Smooth muscle cell (in vitro differentiated cells): ENCODE data around the gene PPL. TPM values are rescaled to one million over a fixed set of nuclear protein-coding genes. Genes with fewer than 3 reads are reported as not detected.
A peak's percentile ranks its signal among the peaks of the same experiment; 100 is the strongest.

Experiments
- DNase-seq: peaks from one replicate; lab custom pipeline; 2025; ENCODE audit not compliant: unreplicated experiment; lab: John Stamatoyannopoulos, UW
- H2AFZ ChIP-seq: fragments of 200-600 bp; sonication (generic); 2 replicates; pipeline ENCODE4 v1.6.0; 2016; ENCODE audit warnings: antibody characterized with exemption, low read depth, mild to moderate bottlenecking
- H3F3A ChIP-seq: fragments of 200-600 bp; sonication (generic); 2 replicates; pipeline ENCODE4 v1.6.0; 2017; ENCODE audit warnings: antibody characterized with exemption, low read depth
- H3K27ac ChIP-seq: fragments of 200-600 bp; sonication (generic); 2 replicates; pipeline ENCODE4 v1.5.1; 2016; ENCODE audit warnings: low read depth, mild to moderate bottlenecking
- H3K27me3 ChIP-seq: fragments of 200-600 bp; sonication (generic); 2 replicates; pipeline ENCODE4 v1.6.1; 2016; ENCODE audit warnings: low read depth, mild to moderate bottlenecking
- H3K36me3 ChIP-seq: fragments of 200-600 bp; sonication (generic); 2 replicates; pipeline ENCODE4 v1.5.1; 2016; ENCODE audit warnings: low read depth
- H3K4me1 ChIP-seq: fragments of 200-600 bp; sonication (generic); 2 replicates; pipeline ENCODE4 v1.5.1; 2016; ENCODE audit warnings: low read depth
- H3K4me2 ChIP-seq: fragments of 200-600 bp; sonication (generic); 2 replicates; pipeline ENCODE4 v1.6.0; 2016; ENCODE audit warnings: mild to moderate bottlenecking
- H3K4me3 ChIP-seq: fragments of 200-600 bp; sonication (generic); 2 replicates; pipeline ENCODE4 v1.5.1; 2016; ENCODE audit warnings: mild to moderate bottlenecking
- H3K79me2 ChIP-seq: fragments of 200-600 bp; sonication (generic); 2 replicates; pipeline ENCODE4 v1.6.0; 2016; ENCODE audit warnings: low read depth, mild to moderate bottlenecking
- H3K9ac ChIP-seq: fragments of 200-600 bp; sonication (generic); 2 replicates; pipeline ENCODE4 v1.6.0; 2016; ENCODE audit warnings: low read depth
- H3K9me3 ChIP-seq: fragments of 200-600 bp; sonication (generic); replicated peaks from 2 replicates; pipeline ENCODE4 v1.5.1; 2016; ENCODE audit warnings: low read depth
- H4K20me1 ChIP-seq: fragments of 200-600 bp; sonication (generic); 2 replicates; pipeline ENCODE4 v1.6.0; 2016; ENCODE audit warnings: low read depth
- CTCF ChIP-seq: fragments of 200-600 bp; sonication (generic); IDR thresholded peaks from 2 replicates; pipeline ENCODE4 v1.5.1; 2017; ENCODE audit warnings: borderline replicate concordance, mild to moderate bottlenecking, antibody characterized with exemption; ENCODE audit not compliant: insufficient read depth, poor library complexity, severe bottlenecking
- WGBS: methylation state at CpG from one replicate; pipeline ENCODE4 v1.1.7; 2016; ENCODE audit warnings: low lambda C conversion rate; 5-methylcytosine and 5-hydroxymethylcytosine counted together
- polyA plus RNA-seq: library from polyadenylated mRNA; unstranded; fragments of >200 nt; fragmentation: Nextera tagmentation; extraction: Ambion mirVana; gene quantifications from 2 replicates; pipeline ENCODE4 v1.2.1, GENCODE V29; 2016
- total RNA-seq: library from RNA; depleted of rRNA; stranded (reverse); fragments of >200 nt; gene quantifications from 2 replicates; pipeline ENCODE4 v1.2.3, GENCODE V29; 2014

The PPL gene
- total and polyA plus RNA-seq, 2 experiments from 2014 or later = 3.0 to 7.7 TPM

GRCh38 chr16:4946917-4947316, 10.0 kb upstream of the PPL start:
- peaks cover 29% of the 10 kb centered on the region for H3K4me1 ChIP-seq

GRCh38 chr16:4945560-4946502, 8.9 kb upstream of the PPL start:
- no peaks in the 10 kb centered on the region for H4K20me1 ChIP-seq
- no peak overlapping the region for H3K27ac ChIP-seq
- TF ChIP-seq CTCF = no peak
- H3K4me2 ChIP-seq = peak overlapping the region; percentile 34
- WGBS = 67% methylated on average over 11 of the region's 11 CpGs
- DNase-seq = no peak
- no peaks in the 10 kb centered on the region for H3K79me2 ChIP-seq
- H3K9me3 ChIP-seq = no peaks in the 10 kb centered on the region
- H3F3A ChIP-seq = peaks cover 17% of the 10 kb centered on the region
- H3K36me3 ChIP-seq = no peaks in the 10 kb centered on the region
- no peaks in the 10 kb centered on the region for H3K27me3 ChIP-seq
- H3K9ac ChIP-seq = no peak overlapping the region
- H3K4me3 ChIP-seq = no peak overlapping the region
- H3K4me1 ChIP-seq = peaks cover 29% of the 10 kb centered on the region
- H2AFZ ChIP-seq = no peak overlapping the region

More at GRCh38 chr16:4946917-4947316, 10.0 kb upstream of the PPL start:
- no peak for DNase-seq
- H3K4me3 ChIP-seq = no peak overlapping the region
- H3K27ac ChIP-seq = no peak overlapping the region
- no peaks in the 10 kb centered on the region for H3K79me2 ChIP-seq
- H3K4me2 ChIP-seq = no peak overlapping the region
- no peaks in the 10 kb centered on the region for H3K9me3 ChIP-seq
- no peaks in the 10 kb centered on the region for H4K20me1 ChIP-seq
- no peaks in the 10 kb centered on the region for H3K36me3 ChIP-seq
- H3F3A ChIP-seq = peaks cover 17% of the 10 kb centered on the region
- no peaks in the 10 kb centered on the region for H3K27me3 ChIP-seq
- TF ChIP-seq CTCF = no peak
- no peak overlapping the region for H3K9ac ChIP-seq
- H2AFZ ChIP-seq = no peak overlapping the region

- peak overlapping the region; percentile 78 for H3K4me2 ChIP-seq
- no peak for TF ChIP-seq CTCF
- peaks cover 17% of the 10 kb centered on the region for H3F3A ChIP-seq
- peak; percentile 91 for DNase-seq
- no peaks in the 10 kb centered on the region for H3K9me3 ChIP-seq
- H2AFZ ChIP-seq = no peak overlapping the region
- H3K27me3 ChIP-seq = no peaks in the 10 kb centered on the region
- H4K20me1 ChIP-seq = no peaks in the 10 kb centered on the region
- H3K79me2 ChIP-seq = no peaks in the 10 kb centered on the region
- no peaks in the 10 kb centered on the region for H3K36me3 ChIP-seq
- no peak overlapping the region for H3K4me3 ChIP-seq
- H3K4me1 ChIP-seq = peaks cover 29% of the 10 kb centered on the region
- 27% methylated on average over 20 of the region's 20 CpGs for WGBS
- H3K27ac ChIP-seq = peak overlapping the region; percentile 75
- peak overlapping the region; percentile 49 for H3K9ac ChIP-seq
Observed at GRCh38 chr16:4944333-4945281, 7.7 kb upstream of the PPL start.
